Activated naive CD8-positive, alpha-beta T cell treated with anti-CD3 and anti-CD28 coated beads, Interleukin-2, amount 50 U/mL, for 16 hours (primary cell): ENCODE results near the gene SEL1L2.

Experiments
- DNase-seq: peaks from one replicate; pipeline ENCODE4 v3.0.0-alpha.2; 2020; ENCODE audit warnings: low read depth, low spot score

Gene SEL1L2

GRCh38 chr20:13817342-13817741 is 173.1 kb downstream of the SEL1L2 start:
- no peak for DNase-seq

GRCh38 chr20:13816757-13817156 is 173.7 kb downstream of the SEL1L2 start:
- no peak for DNase-seq

- DNase-seq: no peak
Observed at GRCh38 chr20:13814672-13815071, 175.7 kb downstream of the SEL1L2 start.

DNA sequence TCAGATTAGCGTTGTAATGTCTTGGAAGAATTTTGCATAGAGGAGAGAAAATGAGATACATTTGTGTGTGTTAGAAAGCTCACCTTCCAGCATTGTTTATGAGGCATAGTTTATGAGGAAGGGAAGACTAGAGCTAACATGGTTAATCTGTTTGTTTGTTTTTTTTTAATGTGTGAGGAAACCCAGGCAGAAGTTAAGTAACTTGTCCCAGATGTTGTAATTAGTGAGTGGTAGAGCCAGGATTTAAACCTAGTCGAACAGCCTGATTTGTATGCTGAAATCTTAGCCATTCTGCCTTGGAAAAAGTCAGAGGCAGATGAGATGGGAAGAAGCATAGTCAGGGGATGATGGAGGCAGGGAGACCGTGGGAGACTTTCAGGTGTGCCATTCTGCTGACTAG is 176.5 kb downstream of the SEL1L2 start:
- DNase-seq: no peak

- no peak for DNase-seq
Observed at GRCh38 chr20:13810446-13810845, 180.0 kb downstream of the SEL1L2 start.

GRCh38 chr20:13809855-13810254 is 180.6 kb downstream of the SEL1L2 start:
- no peak for DNase-seq

DNA sequence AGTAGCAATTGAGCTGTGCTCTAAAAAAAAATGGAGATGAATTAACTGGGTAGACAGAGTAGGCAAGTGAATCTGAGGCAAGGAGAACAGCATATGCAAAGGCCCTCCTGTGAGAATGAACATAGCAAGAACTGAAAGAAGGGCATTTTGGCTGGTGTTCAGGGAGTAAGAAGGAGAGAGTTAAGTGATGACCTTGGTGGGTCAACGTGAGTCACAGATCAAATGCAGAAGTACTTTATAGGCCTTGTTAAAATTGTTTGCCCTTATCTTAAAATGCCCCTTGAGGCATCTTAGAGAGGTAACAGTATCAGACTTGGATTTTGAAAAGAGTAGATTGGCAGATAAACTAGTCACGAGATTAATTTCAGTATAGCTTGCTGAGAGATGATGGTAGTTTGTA is 181.0 kb downstream of the SEL1L2 start:
- no peak for DNase-seq

DNA sequence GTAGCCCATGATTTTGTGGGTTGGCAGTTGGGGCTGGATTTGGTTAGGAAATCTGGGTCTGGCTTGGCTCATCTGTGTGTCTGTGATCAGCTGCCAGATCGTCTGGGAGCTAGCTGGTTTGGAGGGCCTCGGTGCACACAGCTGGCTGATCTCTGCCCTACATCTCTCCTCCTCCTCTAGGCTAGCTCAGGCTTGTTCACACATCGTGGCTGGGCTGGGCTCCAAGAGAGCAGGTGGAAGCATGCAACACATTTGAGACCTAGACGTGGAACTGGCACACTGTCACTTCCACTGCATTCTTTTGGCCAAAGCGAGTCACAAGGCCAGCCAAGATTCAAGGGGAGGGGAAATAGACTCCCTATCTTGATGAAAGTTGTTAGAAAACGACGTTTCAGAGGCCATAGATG is 189.7 kb downstream of the SEL1L2 start:
- DNase-seq: no peak

- DNase-seq: no peak
Observed at GRCh38 chr20:13799974-13800373, 190.4 kb downstream of the SEL1L2 start.
